GM12864 (cell line): ENCODE data around the gene OR10A2.
"Not testable (repeated sequence)": the region's sequence is repeated elsewhere in the genome, so short reads cannot be mapped to it uniquely, and the experiment has no call there.

Source experiments
- DNase-seq: peaks from one replicate; pipeline ENCODE4 v3.0.0-alpha.2; 2011; ENCODE audit warnings: low read depth
- H3K4me3 ChIP-seq: 2 replicates; pipeline ENCODE4 v1.5.1; 2011; ENCODE audit warnings: mild to moderate bottlenecking, low read depth, low read length, control low read depth
- TF ChIP-seq, protein P1 (sequence below): IDR thresholded peaks from 2 replicates; pipeline ENCODE4 v1.5.1; 2011; ENCODE audit warnings: low read depth, mild to moderate bottlenecking, moderate library complexity, low read length, control low read depth, inconsistent platforms; ENCODE audit errors: missing control alignments

Gene OR10A2

DNA sequence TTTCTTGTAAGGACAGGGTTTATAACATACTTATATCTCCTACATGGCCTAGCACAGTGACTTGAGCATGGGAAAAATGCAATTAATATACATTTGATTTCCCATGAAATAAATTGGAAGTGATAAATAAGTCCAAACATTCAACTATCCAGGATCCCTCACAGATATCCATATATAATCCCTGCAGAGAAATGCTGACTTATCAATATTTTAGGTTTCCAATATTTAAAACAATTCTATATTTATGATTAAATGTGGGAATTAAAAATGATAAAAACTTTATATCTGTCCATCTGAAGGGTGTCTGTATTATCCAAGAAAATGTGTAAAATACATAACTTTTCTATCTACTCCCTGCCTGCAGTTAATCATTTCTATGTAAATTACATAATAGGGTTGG, 19.9 kb downstream of the OR10A2 start:
- TF ChIP-seq, protein P1, sequence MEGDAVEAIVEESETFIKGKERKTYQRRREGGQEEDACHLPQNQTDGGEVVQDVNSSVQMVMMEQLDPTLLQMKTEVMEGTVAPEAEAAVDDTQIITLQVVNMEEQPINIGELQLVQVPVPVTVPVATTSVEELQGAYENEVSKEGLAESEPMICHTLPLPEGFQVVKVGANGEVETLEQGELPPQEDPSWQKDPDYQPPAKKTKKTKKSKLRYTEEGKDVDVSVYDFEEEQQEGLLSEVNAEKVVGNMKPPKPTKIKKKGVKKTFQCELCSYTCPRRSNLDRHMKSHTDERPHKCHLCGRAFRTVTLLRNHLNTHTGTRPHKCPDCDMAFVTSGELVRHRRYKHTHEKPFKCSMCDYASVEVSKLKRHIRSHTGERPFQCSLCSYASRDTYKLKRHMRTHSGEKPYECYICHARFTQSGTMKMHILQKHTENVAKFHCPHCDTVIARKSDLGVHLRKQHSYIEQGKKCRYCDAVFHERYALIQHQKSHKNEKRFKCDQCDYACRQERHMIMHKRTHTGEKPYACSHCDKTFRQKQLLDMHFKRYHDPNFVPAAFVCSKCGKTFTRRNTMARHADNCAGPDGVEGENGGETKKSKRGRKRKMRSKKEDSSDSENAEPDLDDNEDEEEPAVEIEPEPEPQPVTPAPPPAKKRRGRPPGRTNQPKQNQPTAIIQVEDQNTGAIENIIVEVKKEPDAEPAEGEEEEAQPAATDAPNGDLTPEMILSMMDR = no peak
- H3K4me3 ChIP-seq = no peak overlapping the region
- no peak for DNase-seq

DNA sequence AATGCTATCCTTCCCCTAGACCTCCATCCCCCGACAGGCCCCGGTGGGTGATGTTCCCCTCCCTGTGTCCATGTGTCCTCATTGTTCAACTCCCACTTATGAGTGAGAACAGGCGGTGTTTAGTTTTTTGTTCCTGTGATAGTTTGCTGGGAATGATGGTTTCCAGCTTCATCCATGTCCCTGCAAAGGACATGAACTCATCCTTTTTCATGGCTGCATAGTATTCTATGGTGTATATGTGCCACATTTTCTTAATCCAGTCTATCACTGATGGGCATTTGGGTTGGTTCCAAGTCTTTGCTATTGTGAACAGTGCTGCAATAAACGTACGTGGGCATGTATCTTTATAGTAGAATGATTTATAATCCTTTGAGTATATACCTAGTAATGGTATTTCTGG, 24.9 kb downstream of the OR10A2 start:
- H3K4me3 ChIP-seq, DNase-seq: not testable (repeated sequence)

DNA sequence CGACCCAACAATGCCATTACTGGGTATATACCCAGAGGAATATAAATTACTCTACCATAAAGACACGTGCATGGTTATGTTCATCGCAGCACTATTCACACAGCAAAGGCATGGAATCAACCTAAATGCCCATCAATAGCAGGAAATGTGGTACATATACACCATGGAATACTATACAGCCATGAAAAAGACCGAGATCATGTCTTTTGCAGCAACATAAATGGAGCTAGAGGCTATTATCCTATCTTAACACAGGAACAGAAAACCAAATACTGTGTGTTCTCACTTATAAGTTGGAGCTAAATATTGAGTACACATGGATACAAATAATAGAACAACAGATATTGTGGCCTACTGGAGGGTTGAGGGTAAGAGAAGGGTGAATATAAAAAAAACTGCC, 26.0 kb downstream of the OR10A2 start:
- TF ChIP-seq, protein P1 = no peak
- no peak overlapping the region for H3K4me3 ChIP-seq
- no peak for DNase-seq

DNA sequence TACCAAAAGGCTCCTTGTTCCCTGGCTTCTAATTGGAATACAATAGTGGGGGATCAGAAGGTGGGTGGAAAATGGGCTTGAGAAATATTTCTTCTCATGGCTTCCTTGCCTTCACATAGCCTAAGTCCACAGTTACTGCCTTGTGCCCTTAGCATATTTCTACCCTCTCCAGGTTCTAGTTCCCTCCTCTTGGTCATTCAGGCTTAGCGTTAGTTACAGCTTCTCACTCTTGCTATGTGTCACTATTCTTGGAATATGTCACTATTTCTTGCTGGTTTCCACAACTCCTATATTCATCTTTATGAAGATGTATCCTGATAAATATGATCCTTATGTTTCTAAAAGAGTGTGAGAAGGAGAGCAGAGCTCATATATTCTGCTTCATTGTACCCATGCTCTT, 27.0 kb downstream of the OR10A2 start:
- DNase-seq = no peak
- TF ChIP-seq, protein P1 = no peak

DNA sequence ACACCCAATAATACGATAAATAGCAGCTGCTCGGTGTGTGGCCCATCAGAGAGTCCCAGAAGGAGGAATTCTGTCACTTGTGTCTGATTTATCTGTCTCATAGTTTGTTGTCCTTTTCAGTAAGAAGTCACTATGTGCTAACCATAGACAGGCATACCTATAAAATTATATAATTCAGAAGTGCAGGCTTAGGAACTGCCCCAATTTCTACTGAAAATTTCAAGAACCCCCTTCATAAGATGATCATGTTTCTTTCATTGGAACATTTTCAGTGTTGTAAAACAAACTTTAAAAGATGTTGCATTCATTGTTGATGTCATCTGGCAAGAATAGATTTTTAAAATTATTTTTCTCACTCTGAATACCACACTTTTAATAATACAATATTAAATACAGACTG, 29.5 kb downstream of the OR10A2 start, which contains the start of gene OR2D2:
OR2D2 (minus strand) TSS at position 101 of the 400 bp plus-strand sequence; CDS start at position 101, 0 bp downstream.
- DNase-seq = no peak
- TF ChIP-seq, protein P1 = no peak
- no peak within 1 kb of the TSS for H3K4me3 ChIP-seq

More for the DNA sequence above, 27.0 kb downstream of the OR10A2 start:
- H3K4me3 ChIP-seq = no peak overlapping the region

DNA sequence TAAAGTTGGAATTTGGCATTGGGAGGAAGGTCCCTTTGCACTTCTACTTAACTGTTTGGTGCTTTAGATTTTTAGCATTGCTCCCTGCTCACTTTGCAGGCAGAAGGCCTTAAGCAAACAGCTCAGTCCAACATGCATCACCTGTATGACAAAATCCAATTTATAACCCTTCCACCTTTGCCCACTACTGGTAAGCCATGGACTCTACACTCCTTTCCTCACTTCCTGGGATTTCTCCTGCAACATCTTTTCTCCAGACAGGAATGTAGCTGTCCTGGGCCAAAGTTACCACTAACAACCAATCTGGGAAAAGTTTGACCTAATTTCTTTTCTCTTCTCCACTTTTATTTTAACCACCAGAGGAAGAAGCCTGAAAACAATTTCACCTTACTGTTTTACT, 31.2 kb downstream of the OR10A2 start:
- H3K4me3 ChIP-seq = no peak overlapping the region
- TF ChIP-seq, protein P1 = no peak
- no peak for DNase-seq

DNA sequence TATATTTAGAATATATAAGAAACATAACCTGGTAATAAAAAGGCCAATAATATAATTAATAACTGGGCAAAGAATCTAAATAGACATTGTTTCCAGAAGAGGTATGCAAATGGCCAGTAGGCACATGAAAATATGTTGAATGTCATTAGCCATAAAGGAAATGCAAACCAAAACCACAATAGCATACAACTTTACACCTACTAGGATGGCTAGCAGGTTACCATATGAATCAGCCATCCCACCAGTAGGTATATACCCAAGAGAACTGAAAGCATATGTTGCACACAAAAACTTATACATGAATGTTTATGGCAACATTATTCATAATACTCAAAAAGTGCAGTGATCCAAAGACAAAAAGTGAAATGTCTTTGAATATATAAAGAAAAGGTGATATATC, 32.2 kb downstream of the OR10A2 start:
- TF ChIP-seq, protein P1 = no peak
- peak; percentile 36 for DNase-seq
- H3K4me3 ChIP-seq = no peak overlapping the region
